HEK293 (cell line): ENCODE data around the gene FTO.

Experiments used
- YY1 ChIP-seq: fragments of 450-650 bp; formaldehyde crosslinking; IDR thresholded peaks from 2 replicates; pipeline ENCODE4 v1.5.1; 2018; ENCODE audit warnings: missing biosample characterization, missing genetic modification characterization
- ZBTB7A ChIP-seq: fragments of 450-650 bp; formaldehyde crosslinking; IDR thresholded peaks from 2 replicates; pipeline ENCODE4 v1.5.1; 2016; ENCODE audit warnings: low read depth, missing biosample characterization, missing genetic modification characterization
- ZNF132 ChIP-seq: fragments of 450-650 bp; formaldehyde crosslinking; IDR thresholded peaks from 2 replicates; pipeline ENCODE4 v1.5.1; 2017; ENCODE audit warnings: missing biosample characterization, missing genetic modification characterization, borderline replicate concordance
- ZNF426 ChIP-seq: fragments of 450-650 bp; formaldehyde crosslinking; IDR thresholded peaks from 2 replicates; pipeline ENCODE4 v1.5.1; 2017; ENCODE audit warnings: missing biosample characterization, missing genetic modification characterization, mild to moderate bottlenecking, inconsistent platforms, moderate library complexity
- ZNF677 ChIP-seq: fragments of 450-650 bp; IDR thresholded peaks from 2 replicates; pipeline ENCODE4 v1.5.0; 2018; ENCODE audit warnings: missing biosample characterization, mild to moderate bottlenecking, missing genetic modification characterization, moderate library complexity
- ZNF707 ChIP-seq: fragments of 450-650 bp; formaldehyde crosslinking; IDR thresholded peaks from 2 replicates; pipeline ENCODE4 v1.5.1; 2016; ENCODE audit warnings: missing biosample characterization, missing genetic modification characterization
- ZNF792 ChIP-seq: fragments of 450-650 bp; formaldehyde crosslinking; IDR thresholded peaks from 2 replicates; pipeline ENCODE4 v1.5.1; 2016; ENCODE audit warnings: missing biosample characterization, missing genetic modification characterization
- TF ChIP-seq, protein P1 (sequence below): fragments of 450-650 bp; formaldehyde crosslinking; IDR thresholded peaks from 2 replicates; pipeline ENCODE4 v1.5.1; 2016; ENCODE audit warnings: missing biosample characterization, missing genetic modification characterization

DNA sequence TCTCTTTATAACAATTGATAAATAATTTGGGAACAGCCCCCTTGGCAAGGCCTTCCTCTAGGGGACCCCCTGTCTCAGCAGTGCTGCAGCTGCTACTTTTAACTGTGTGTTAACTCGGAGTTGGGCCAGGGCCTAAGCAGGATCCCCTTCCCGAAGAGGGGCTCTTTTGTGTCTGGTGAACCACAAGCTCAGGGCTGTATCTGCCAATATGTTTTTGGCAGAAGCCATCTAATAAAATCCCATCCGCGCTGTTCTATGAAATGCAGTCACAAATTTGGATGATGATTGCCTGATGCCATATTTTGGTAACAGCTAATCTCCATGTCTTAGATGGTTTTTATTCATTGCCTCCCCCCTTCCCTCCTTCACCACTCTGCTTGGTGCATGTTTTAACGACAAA lies 267.7 kb downstream of the FTO start:
- TF ChIP-seq, protein P1, sequence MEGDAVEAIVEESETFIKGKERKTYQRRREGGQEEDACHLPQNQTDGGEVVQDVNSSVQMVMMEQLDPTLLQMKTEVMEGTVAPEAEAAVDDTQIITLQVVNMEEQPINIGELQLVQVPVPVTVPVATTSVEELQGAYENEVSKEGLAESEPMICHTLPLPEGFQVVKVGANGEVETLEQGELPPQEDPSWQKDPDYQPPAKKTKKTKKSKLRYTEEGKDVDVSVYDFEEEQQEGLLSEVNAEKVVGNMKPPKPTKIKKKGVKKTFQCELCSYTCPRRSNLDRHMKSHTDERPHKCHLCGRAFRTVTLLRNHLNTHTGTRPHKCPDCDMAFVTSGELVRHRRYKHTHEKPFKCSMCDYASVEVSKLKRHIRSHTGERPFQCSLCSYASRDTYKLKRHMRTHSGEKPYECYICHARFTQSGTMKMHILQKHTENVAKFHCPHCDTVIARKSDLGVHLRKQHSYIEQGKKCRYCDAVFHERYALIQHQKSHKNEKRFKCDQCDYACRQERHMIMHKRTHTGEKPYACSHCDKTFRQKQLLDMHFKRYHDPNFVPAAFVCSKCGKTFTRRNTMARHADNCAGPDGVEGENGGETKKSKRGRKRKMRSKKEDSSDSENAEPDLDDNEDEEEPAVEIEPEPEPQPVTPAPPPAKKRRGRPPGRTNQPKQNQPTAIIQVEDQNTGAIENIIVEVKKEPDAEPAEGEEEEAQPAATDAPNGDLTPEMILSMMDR: no peak
- no peak for TF ChIP-seq ZNF792
- TF ChIP-seq ZNF426 (tag by site-specific recombination): no peak
- TF ChIP-seq ZBTB7A: no peak
- no peak for TF ChIP-seq ZNF707
- TF ChIP-seq ZNF132 (tag by site-specific recombination): no peak
- TF ChIP-seq ZNF677 (tag by site-specific recombination): no peak
- no peak for TF ChIP-seq YY1 (tag by site-specific recombination)
